Vagina (tissue), 2 donors: ENCODE results near the gene DGKE. TPM values are rescaled to one million over a fixed set of nuclear protein-coding genes. Genes with fewer than 3 reads are reported as not detected.

Experiments
- DNase-seq, 2 donors: peaks; one replicate each; pipeline ENCODE4 v3.0.0-alpha.2; 2017; ENCODE audit errors: extremely low spot score in 2 of 2
- H3K27ac ChIP-seq: fragments of 200-600 bp; sonication (generic); one replicate; pipeline ENCODE4 v1.5.1; 2019
- H3K27me3 ChIP-seq: fragments of 200-600 bp; sonication (generic); one replicate; pipeline ENCODE4 v1.5.1; 2019
- H3K36me3 ChIP-seq, 2 donors: fragments of 200-600 bp; sonication (generic); one replicate each; pipeline ENCODE4 v1.5.1; 2017 to 2019
- H3K4me1 ChIP-seq: fragments of 200-600 bp; sonication (generic); one replicate; pipeline ENCODE4 v1.5.1; 2019
- H3K4me3 ChIP-seq, 2 donors: fragments of 200-600 bp; sonication (generic); 1 replicate in 1 of 2; 2 replicates in 1 of 2; pipeline ENCODE4 v1.5.1; 2016 to 2019
- H3K9me3 ChIP-seq: fragments of 200-600 bp; sonication (generic); one replicate; pipeline ENCODE4 v1.5.1; 2019
- POLR2A ChIP-seq, 2 donors: fragments of 450-650 bp; IDR thresholded peaks; one replicate each; pipeline ENCODE4 v1.6.1; 2017; ENCODE audit warnings: antibody characterized with exemption in 2 of 2, mild to moderate bottlenecking in 2 of 2, moderate library complexity in 2 of 2
- POLR2AphosphoS5 ChIP-seq, 2 donors: sonication (generic); formaldehyde crosslinking; IDR thresholded peaks; one replicate each; pipeline ENCODE4 v1.9.0; 2017; ENCODE audit warnings: antibody characterized with exemption in 2 of 2, mild to moderate bottlenecking in 2 of 2, low read depth in 1 of 2; ENCODE audit not compliant: insufficient read depth in 1 of 2
- intact Hi-C: fragments of 100-400 bp; cut with DNase I; formaldehyde crosslinking; loops from one replicate; pipeline ENCODE4 v1.15.1; 2023
- total RNA-seq: library from RNA; depleted of rRNA; stranded (reverse); fragments of >200 nt; gene quantifications from one replicate; pipeline ENCODE4 v1.2.3, GENCODE V29; 2016
- TF ChIP-seq, protein P1 (sequence below), 3 experiments: fragments of 450-650 bp in 2 of 3; fragments of 200-600 bp in 1 of 3; sonication (generic) in 1 of 3; IDR thresholded peaks; one replicate each; pipeline ENCODE4 v1.5.1; 2017 to 2019; ENCODE audit warnings: antibody characterized with exemption in 3 of 3, mild to moderate bottlenecking in 2 of 3, moderate library complexity in 2 of 3

Gene DGKE
- total RNA-seq, 1 donor from 2014 or later, result 13.0 TPM

DNA sequence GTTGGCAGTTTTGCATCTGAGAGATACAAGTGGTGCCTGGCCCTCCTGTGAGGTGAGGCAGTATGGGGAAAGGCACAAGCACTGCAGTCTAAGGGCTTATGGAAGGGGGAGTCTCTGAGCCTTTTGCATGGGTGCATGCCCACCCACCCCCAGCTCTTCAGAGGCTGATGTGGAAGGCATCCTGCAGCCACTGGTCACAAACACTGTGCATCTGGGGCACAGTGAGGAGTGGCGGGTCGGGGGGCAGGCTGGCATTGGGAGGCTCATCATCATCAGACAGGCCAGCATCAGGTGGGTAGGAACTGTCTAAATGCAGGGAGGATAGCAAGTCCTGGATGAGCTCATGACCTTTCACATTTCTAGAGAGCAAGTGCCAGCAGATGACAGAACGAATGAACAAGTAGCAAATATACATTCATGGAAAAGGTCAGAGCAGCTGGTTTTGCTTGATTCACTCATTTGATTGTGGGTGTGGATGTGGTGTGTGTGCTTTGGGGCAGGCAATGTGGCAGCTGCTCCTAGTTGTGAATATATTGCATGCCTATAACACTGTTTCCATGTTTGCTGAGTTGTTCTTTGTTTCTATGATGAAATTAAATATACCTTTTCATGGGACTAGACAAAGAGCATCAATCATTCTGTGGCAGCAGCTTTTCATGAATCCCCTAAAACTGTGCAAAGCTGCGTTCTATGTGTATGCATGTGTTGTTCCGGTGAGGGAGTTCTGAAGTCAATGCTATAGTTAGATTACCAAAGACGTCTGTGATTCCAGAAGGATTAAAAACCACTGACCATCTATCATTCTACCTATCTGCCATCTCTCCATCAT, 50.7 kb downstream of the DGKE start:
- intact Hi-C loops, result no loop called here
- Histone ChIP-seq H3K36me3 (peaks cover 0 to 18% of the 10 kb centered on the region in 2 donors), H3K9me3 (no peaks in the 10 kb centered on the region), H3K4me3 (no peak overlapping the region), H3K27ac (no peak overlapping the region), H3K27me3 (no peaks in the 10 kb centered on the region), H3K4me1 (peaks cover 4% of the 10 kb centered on the region)
- TF ChIP-seq POLR2A (IDR thresholded peaks at IDR 0.05) (no peak), POLR2AphosphoS5 (IDR thresholded peaks at IDR 0.05; ENCODE audit: insufficient read depth in 1 of 2, low read depth in 1 of 2) (no peak)
- TF ChIP-seq, protein P1, sequence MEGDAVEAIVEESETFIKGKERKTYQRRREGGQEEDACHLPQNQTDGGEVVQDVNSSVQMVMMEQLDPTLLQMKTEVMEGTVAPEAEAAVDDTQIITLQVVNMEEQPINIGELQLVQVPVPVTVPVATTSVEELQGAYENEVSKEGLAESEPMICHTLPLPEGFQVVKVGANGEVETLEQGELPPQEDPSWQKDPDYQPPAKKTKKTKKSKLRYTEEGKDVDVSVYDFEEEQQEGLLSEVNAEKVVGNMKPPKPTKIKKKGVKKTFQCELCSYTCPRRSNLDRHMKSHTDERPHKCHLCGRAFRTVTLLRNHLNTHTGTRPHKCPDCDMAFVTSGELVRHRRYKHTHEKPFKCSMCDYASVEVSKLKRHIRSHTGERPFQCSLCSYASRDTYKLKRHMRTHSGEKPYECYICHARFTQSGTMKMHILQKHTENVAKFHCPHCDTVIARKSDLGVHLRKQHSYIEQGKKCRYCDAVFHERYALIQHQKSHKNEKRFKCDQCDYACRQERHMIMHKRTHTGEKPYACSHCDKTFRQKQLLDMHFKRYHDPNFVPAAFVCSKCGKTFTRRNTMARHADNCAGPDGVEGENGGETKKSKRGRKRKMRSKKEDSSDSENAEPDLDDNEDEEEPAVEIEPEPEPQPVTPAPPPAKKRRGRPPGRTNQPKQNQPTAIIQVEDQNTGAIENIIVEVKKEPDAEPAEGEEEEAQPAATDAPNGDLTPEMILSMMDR (IDR thresholded peaks at IDR 0.05), result no peak
- no peak for DNase-seq

DNA sequence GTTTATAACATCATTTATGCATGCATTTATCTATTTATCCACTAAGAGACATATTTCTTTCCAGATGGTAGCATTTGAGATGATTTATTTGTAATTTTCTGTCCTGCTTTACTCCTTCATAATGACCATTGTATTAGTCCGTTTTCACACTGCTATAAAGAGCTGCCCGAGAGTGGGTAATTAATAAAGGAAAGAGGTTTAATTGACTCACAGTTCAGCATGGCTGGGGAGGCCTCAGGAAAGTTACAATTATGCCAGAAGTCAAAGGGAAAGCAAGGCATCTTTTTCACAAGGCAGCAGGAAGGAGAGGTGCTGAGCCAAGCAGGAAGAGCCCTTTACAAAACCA, 51.3 kb downstream of the DGKE start:
- Histone ChIP-seq H3K9me3 (no peaks in the 10 kb centered on the region), H3K36me3 (peaks cover 0 to 18% of the 10 kb centered on the region in 2 donors)
- intact Hi-C loops, result no loop called here

DNA sequence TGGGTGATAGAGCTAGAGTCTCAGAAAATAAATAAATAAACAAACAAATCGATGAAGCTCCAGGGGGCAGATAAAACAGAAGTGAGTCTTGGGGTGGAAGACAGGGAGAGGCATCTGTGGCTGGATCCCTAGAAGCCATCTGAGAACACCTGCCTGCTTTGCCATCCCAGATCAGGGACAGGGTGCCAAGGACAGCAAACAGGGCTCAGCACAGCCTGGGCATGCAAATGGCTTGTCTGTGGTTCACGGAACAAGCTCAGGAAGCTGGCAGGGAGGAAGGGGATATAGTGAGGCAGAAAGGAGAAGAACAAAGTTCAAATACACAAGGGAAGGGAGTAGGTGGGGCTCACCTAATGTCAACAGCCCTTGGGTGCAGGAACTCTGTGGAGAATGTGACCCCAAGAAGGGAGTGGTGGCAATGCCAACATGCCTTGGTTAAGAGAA, 52.4 kb downstream of the DGKE start:
- Histone ChIP-seq H3K9me3 (no peaks in the 10 kb centered on the region), H3K4me3 (no peak overlapping the region), H3K27me3 (no peaks in the 10 kb centered on the region), H3K36me3 (peaks cover 0 to 18% of the 10 kb centered on the region in 2 donors), H3K4me1 (peaks cover 18% of the 10 kb centered on the region), H3K27ac (no peak overlapping the region)
- TF ChIP-seq, protein P1 (IDR thresholded peaks at IDR 0.05), result no peak
- no peak for TF ChIP-seq POLR2AphosphoS5 (IDR thresholded peaks at IDR 0.05; ENCODE audit: insufficient read depth in 1 of 2, low read depth in 1 of 2)
- TF ChIP-seq POLR2A (IDR thresholded peaks at IDR 0.05), result no peak
- intact Hi-C loops, result no loop called here
- DNase-seq, result no peak

More for the DNA sequence above, 51.3 kb downstream of the DGKE start:
- Histone ChIP-seq H3K27me3 (no peaks in the 10 kb centered on the region), H3K4me3 (no peak overlapping the region), H3K27ac (no peak overlapping the region), H3K4me1 (peaks cover 8% of the 10 kb centered on the region)
- no peak for DNase-seq
- TF ChIP-seq, protein P1 (IDR thresholded peaks at IDR 0.05), result no peak
- no peak for TF ChIP-seq POLR2AphosphoS5 (IDR thresholded peaks at IDR 0.05; ENCODE audit: insufficient read depth in 1 of 2, low read depth in 1 of 2)
- no peak for TF ChIP-seq POLR2A (IDR thresholded peaks at IDR 0.05)

DNA sequence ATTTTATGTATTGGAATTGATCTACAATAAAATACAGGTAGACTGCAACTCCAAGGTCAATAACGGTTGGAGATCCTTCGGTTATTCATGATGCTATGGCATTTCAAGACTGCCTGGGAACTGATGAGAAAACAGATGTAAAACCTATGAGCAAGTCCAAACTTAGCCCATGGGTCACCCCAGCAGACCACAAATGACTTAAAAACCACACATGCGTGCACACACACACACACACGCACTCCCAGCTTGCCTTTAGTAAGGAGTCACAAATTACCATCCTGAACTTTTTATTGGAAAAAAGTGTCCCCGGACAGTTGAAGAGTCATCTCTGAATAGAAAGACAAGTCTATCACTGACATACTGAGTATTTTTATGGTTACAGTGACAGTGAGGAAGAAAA, 53.2 kb downstream of the DGKE start:
- Histone ChIP-seq H3K36me3 (peaks cover 0 to 26% of the 10 kb centered on the region in 2 donors), H3K9me3 (no peaks in the 10 kb centered on the region), H3K4me3 (no peak overlapping the region), H3K27me3 (no peaks in the 10 kb centered on the region), H3K4me1 (peaks cover 26% of the 10 kb centered on the region), H3K27ac (no peak overlapping the region)
- intact Hi-C loops, result no loop called here
- TF ChIP-seq POLR2A (IDR thresholded peaks at IDR 0.05), result no peak
- no peak for TF ChIP-seq POLR2AphosphoS5 (IDR thresholded peaks at IDR 0.05; ENCODE audit: insufficient read depth in 1 of 2, low read depth in 1 of 2)
- TF ChIP-seq, protein P1 (IDR thresholded peaks at IDR 0.05), result no peak
- no peak for DNase-seq
